Esophagus squamous epithelium (tissue), 5 donors: ENCODE results near the gene SUSD6. TPM values are rescaled to one million over a fixed set of nuclear protein-coding genes. Genes with fewer than 3 reads are reported as not detected.

ENCODE experiments used
- DNase-seq: peaks from one replicate; lab custom pipeline; 2025; lab: John Stamatoyannopoulos, UW
- H3K27ac ChIP-seq, 4 donors: fragments of 200-600 bp; sonication (generic); one replicate each; pipeline ENCODE4 v1.5.1; 2016 to 2019; ENCODE audit warnings: mild to moderate bottlenecking in 1 of 4
- H3K27me3 ChIP-seq, 4 donors: fragments of 200-600 bp; sonication (generic); 1 replicate in 3 of 4; 2 replicates in 1 of 4; pipeline versions ENCODE4 v1.5.1 to v1.6.0; 2017 to 2021; ENCODE audit warnings: antibody characterized with exemption in 1 of 4
- H3K36me3 ChIP-seq, 3 donors: fragments of 200-600 bp; sonication (generic); one replicate each; pipeline ENCODE4 v1.5.1; 2016 to 2019
- H3K4me1 ChIP-seq, 3 donors: fragments of 200-600 bp; sonication (generic); one replicate each; pipeline ENCODE4 v1.5.1; 2017 to 2019
- H3K4me3 ChIP-seq, 4 donors: fragments of 200-600 bp; sonication (generic); 1 replicate in 3 of 4; 2 replicates in 1 of 4; pipeline ENCODE4 v1.5.1; 2016 to 2019; ENCODE audit warnings: mild to moderate bottlenecking in 2 of 4, moderate library complexity in 1 of 4
- H3K9me3 ChIP-seq, 3 donors: fragments of 200-600 bp; sonication (generic); one replicate each; pipeline ENCODE4 v1.5.1; 2016 to 2019
- CTCF ChIP-seq, 6 experiments: fragments of 450-650 bp in 4 of 6; fragments of 200-600 bp in 2 of 6; sonication (generic) in 2 of 6; IDR thresholded peaks; one replicate each; pipeline ENCODE4 v1.5.1; 2016 to 2019; ENCODE audit warnings: antibody characterized with exemption in 6 of 6, mild to moderate bottlenecking in 4 of 6, moderate library complexity in 4 of 6
- POLR2A ChIP-seq, 4 donors: fragments of 450-650 bp; IDR thresholded peaks; one replicate each; pipeline ENCODE4 v1.6.1; 2017; ENCODE audit warnings: antibody characterized with exemption in 4 of 4, mild to moderate bottlenecking in 4 of 4, moderate library complexity in 3 of 4
- WGBS, 2 donors: methylation state at CpG; one replicate each; pipeline ENCODE4 v1.1.5; 2018; 5-methylcytosine and 5-hydroxymethylcytosine counted together
- intact Hi-C: fragments of 100-400 bp; cut with DNase I; formaldehyde crosslinking; loops from one replicate; pipeline ENCODE4 v1.15.0; 2022
- total RNA-seq, 4 donors: library from RNA; depleted of rRNA; stranded (reverse); fragments of >200 nt; gene quantifications; one replicate each; pipeline ENCODE4 v1.1.0, GENCODE V29; 2016
- donor health status: DM: yes; HTN: yes; CAD: no.

The SUSD6 gene
- total RNA-seq = 10 to 100 TPM; 22.4 to 43.1 (median 27.8) TPM

- intact Hi-C loops = no loop called here
- no peaks in the 10 kb centered on the region for H3K36me3 ChIP-seq
- 0% methylated on average over 8 to 13 of the region's 105 CpGs for WGBS, 2 donors
- DNase-seq = peak; percentile 85
- peaks cover 39 to 61% (median 40%) of the 10 kb centered on the region in 3 donors for H3K4me1 ChIP-seq
- no peaks in the 10 kb centered on the region for H3K9me3 ChIP-seq
- peak in 1 of 6 experiments; percentile 1 for TF ChIP-seq CTCF (IDR thresholded peaks at IDR 0.05)
- TF ChIP-seq POLR2A (IDR thresholded peaks at IDR 0.05) = peak in 3 of 4 donors; percentile 14 to 81 (median 72)
- H3K27ac ChIP-seq = peak within 1 kb of the TSS; percentile 96 to 100 (median 99)
- no peaks in the 10 kb centered on the region for H3K27me3 ChIP-seq
- H3K4me3 ChIP-seq = peak within 1 kb of the TSS; percentile 74 to 92 (median 86)
Observed at GRCh38 chr14:69611172-69612013, at the start of gene SUSD6. TSS of gene SUSD6 (plus strand) at chr14:69611596. CDS start at chr14:69658593, 46,997 bp downstream.

- TF ChIP-seq POLR2A (IDR thresholded peaks at IDR 0.05) (no peak), CTCF (IDR thresholded peaks at IDR 0.05) (no peak)
- Histone ChIP-seq H3K27me3 (peaks cover 0 to 70% (median 0%) of the 10 kb centered on the region in 4 donors), H3K4me3 (no peak overlapping the region), H3K9me3 (no peaks in the 10 kb centered on the region), H3K36me3 (no peaks in the 10 kb centered on the region), H3K4me1 (peaks cover 0 to 6% (median 0%) of the 10 kb centered on the region in 3 donors), H3K27ac (no peak overlapping the region)
- no peak for DNase-seq
- intact Hi-C loops = no loop called here
Observed at GRCh38 chr14:69561893-69562292, 49.5 kb upstream of the SUSD6 start.

- intact Hi-C loops = no loop called here
- H3K36me3 ChIP-seq = no peaks in the 10 kb centered on the region
Observed at GRCh38 chr14:69567563-69567962, 43.8 kb upstream of the SUSD6 start.

GRCh38 chr14:69569859-69570258 lies 41.5 kb upstream of the SUSD6 start:
- intact Hi-C loops = no loop called here
- no peak overlapping the region for H3K27ac ChIP-seq
- peaks cover 23 to 38% (median 25%) of the 10 kb centered on the region in 3 donors for H3K4me1 ChIP-seq
- peaks cover 14 to 100% (median 18%) of the 10 kb centered on the region in 4 donors for H3K27me3 ChIP-seq
- H3K36me3 ChIP-seq = no peaks in the 10 kb centered on the region
- no peaks in the 10 kb centered on the region for H3K9me3 ChIP-seq
- no peak overlapping the region for H3K4me3 ChIP-seq
- WGBS, 2 donors = 60 to 91% methylated on average over 1 to 2 of the region's 2 CpGs
- no peak for TF ChIP-seq POLR2A (IDR thresholded peaks at IDR 0.05)
- TF ChIP-seq CTCF (IDR thresholded peaks at IDR 0.05) = no peak
- no peak for DNase-seq

More at GRCh38 chr14:69567563-69567962, 43.8 kb upstream of the SUSD6 start:
- no peak for TF ChIP-seq CTCF (IDR thresholded peaks at IDR 0.05)
- H3K4me3 ChIP-seq = no peak overlapping the region
- WGBS, 2 donors = 85 to 87% methylated on average over 5 of the region's 5 CpGs
- no peak for DNase-seq
- peaks cover 6 to 97% (median 7%) of the 10 kb centered on the region in 4 donors for H3K27me3 ChIP-seq
- no peaks in the 10 kb centered on the region for H3K9me3 ChIP-seq
- peaks cover 8 to 16% (median 12%) of the 10 kb centered on the region in 3 donors for H3K4me1 ChIP-seq
- H3K27ac ChIP-seq = no peak overlapping the region

GRCh38 chr14:69570836-69571330 lies 40.5 kb upstream of the SUSD6 start:
- no peaks in the 10 kb centered on the region for H3K9me3 ChIP-seq
- H3K4me3 ChIP-seq = no peak overlapping the region
- 70 to 89% methylated on average over 4 of the region's 7 CpGs for WGBS, 2 donors
- DNase-seq = no peak
- peaks cover 23 to 40% (median 25%) of the 10 kb centered on the region in 3 donors for H3K4me1 ChIP-seq
- no peaks in the 10 kb centered on the region for H3K36me3 ChIP-seq
- H3K27ac ChIP-seq = no peak overlapping the region
- peaks cover 14 to 100% (median 18%) of the 10 kb centered on the region in 4 donors for H3K27me3 ChIP-seq
- TF ChIP-seq POLR2A (IDR thresholded peaks at IDR 0.05) (no peak), CTCF (IDR thresholded peaks at IDR 0.05) (no peak)
- intact Hi-C loops = no loop called here
